Stimulated activated CD4-positive, alpha-beta T cell treated with anti-CD3 and anti-CD28 coated beads, Interleukin-1b, Interleukin-23, amount 100 ng/mL, for 48 hours (primary cell): ENCODE data around the gene GIPC2.
"Not testable (repeated sequence)": the region's sequence is repeated elsewhere in the genome, so short reads cannot be mapped to it uniquely, and the experiment has no call there.

Experiments
- DNase-seq: peaks from one replicate; pipeline ENCODE4 v3.0.0-alpha.2; 2020

Gene GIPC2

DNA sequence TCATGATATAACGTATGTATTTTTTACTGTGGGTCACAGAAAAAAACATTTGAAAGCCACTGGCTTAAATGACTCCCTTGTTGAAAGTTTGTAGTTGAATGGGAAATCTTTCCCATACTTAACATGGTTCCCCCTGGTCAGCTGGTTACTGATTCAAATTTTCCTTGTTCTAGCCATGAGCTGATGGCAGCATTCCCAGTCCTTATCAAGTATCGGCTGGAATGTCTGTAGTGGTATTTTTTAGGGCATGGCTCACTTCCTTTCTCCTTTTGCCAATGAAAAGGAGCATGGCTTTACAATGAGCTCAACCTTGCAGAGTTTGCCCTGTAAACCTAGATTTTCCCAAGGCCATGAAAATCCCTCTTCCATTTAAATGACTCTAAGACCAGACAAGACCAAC lies 55.7 kb downstream of the GIPC2 start:
- no peak for DNase-seq

DNA sequence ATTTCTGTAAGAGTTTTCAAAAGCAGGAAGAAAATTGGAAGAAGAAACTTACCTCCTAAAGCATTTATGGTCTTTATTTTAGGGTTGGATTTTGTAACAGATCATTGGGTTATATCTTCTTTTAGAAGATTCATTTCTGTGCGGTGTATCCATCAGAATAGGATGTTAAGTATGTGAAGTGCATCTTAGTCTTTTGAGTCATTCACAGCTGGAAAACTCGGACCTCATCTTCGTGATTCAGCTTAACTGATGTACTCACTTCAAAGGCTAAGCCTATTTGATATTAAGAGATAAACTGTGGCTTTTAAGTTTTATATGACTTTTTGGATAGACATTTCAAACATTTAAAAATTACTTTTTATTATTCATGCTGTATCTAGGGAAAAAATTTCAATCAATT lies 56.3 kb downstream of the GIPC2 start:
- no peak for DNase-seq

DNA sequence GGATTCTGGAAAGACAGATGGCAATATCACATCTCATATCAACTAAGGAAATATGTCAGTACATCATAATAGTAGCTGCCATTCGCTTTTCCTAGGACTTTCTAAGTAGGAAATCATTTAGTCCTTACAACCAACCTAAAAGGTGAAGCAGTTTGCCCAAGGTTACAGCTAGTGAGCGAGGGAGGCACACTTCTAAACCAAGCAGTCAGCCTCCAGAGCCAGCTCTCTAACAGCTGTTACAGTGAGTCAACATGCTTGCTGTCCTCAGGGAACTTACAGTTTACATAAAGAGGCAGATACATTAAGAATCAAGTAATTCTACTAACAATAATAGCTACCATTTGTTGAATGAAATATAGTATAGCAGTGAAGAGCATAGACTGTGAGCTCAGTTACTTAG lies 57.1 kb downstream of the GIPC2 start:
- DNase-seq = no peak

DNA sequence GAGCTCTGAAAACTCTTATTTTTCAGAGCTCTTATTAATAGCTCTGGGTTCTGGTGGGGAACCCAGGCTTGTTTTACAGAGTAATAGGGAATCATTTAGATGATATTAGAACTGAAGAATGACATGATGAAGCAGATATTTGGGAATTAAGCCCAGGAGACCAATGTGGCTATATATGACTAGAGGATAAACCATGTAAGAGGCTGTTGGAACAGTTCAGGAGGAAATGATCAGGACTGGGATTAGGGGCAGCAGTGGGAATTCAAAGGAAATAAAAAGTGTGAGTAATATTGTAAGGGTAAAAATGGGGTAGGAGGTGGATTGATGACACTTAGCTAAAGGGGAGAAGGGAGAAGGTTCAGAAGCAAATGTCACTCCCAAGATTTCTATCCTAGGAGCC lies 58.6 kb downstream of the GIPC2 start:
- no peak for DNase-seq

DNA sequence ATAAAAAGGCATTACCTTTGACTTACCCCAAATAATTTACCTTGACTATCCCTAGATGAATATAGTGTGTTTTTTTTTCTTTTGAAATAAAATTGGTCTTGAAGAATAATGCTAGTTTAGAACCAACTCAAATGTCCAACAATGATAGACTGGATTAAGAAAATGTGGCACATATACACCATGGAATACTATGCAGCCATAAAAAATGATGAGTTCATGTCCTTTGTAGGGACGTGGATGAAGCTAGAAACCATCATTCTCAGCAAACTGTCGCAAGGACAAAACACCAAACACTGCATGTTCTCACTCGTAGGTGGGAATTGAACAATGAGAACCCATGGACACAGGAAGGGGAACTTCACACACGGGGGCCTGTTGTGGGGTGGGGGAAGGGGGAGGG lies 63.9 kb downstream of the GIPC2 start:
- not testable (repeated sequence) for DNase-seq

DNA sequence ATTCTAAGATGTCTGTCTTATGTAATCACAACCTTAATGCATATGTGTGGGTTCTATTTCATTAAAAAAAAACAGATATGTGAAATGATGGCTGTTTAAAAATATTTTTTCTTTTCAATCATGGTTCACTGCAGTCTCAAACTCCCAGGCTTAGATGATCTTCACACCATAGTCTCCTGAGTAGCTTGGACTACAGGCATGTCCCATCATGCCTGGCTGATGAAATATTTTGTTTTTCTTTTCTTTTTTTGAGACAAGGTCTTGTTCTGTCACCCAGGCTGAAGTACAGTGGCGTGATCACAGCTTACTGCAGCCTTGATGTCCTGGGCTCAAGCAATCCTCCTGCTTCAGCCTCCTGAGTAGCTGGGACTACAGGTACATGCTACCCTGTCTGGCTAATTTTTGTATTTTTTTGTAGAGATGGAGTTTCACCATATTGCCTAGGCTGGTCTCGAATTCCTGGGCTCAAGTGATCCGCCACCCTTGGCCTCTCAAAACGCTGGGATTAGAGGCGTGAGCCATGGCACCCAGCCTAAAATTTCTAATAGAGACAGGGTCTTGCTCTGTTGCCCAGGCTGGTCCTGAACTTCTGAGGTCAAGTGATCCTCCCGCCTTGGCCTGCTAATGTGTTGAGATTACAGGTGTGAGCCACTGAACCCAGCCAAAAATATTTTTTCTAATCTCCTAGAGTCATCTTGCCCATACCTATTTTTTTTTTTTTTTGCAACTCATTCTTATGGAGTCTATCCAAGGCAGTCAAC lies 67.6 kb downstream of the GIPC2 start:
- DNase-seq = no peak

DNA sequence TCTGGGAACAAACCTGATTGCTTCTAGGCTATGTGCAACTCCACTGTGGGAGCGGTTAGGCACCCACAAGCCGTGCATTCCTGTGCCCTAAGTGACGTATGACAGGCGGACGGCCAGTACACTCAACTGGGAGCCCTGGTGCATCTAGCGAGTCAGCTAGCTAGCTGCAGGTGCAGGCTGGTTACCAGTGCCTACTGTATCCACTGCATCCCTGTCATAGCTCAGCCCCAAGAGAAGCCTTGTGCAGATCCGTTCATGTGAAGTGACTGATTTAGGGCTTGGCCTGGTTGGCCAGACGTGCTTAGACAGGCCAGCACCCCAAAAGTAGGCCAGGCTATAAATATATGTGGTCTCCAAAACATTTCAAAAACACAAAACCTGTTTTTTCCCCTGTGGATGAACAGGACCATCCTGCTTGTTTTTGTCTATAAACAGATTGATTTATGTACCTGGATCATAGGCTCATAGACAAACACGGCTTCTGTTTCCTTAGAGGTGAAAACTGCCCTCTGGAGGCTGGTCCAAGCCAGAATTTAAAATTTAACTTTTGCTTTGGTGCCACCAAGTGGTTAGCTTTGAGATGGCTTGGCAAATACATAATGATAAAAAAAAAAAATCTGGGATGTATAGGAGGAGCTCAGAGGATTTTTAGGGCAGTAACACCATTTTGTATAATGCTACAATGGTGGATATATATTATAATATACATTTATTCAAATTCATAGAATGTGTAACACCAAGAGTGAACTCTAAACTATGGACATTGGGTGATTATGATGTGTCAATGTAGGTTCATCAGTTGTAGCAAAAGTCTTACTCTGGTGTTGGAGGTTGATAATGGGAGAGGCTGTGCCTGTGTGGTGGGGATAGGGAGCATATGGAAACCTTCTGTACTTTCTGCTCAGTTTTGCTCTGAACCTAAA lies 68.5 kb downstream of the GIPC2 start:
- peak; percentile 48 for DNase-seq

DNA sequence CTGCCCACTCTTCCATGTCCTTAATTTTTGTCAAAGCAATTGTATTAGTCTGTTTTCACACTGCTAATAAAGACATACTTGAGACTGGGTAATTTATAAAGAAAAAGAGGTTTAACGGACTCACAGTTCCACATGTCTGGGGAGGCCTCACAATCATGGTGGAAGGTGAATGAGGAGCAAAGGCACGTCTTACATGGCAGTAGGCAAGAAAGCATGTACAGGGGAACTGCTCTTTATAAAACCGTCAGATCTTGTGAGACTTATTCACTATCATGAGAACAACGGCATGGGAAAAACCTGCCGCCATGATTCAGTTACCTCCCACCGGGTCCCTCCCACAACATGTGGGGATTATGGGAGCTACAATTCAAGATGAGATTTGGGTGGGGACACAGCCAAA lies 74.7 kb downstream of the GIPC2 start:
- not testable (repeated sequence) for DNase-seq

DNA sequence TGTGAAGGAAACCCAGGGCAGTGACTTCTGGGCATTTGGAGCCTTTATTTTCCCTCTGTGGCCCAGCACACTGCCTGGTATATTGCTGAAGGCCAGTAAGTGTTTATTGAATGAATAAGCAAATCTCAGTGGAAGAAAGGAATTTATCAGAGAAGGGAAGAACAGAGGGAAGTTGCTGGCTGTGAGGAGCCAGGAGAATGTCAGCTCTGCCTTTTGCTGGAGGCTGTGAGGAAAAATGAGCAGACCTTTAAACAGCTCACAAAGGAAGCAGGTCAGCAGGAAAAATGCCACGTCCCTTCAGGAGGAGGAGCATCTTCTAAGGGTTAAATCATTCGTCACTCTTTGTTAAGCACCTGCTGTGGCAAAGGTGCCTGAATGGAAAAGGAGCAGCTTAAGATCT lies 75.9 kb downstream of the GIPC2 start:
- DNase-seq = no peak

DNA sequence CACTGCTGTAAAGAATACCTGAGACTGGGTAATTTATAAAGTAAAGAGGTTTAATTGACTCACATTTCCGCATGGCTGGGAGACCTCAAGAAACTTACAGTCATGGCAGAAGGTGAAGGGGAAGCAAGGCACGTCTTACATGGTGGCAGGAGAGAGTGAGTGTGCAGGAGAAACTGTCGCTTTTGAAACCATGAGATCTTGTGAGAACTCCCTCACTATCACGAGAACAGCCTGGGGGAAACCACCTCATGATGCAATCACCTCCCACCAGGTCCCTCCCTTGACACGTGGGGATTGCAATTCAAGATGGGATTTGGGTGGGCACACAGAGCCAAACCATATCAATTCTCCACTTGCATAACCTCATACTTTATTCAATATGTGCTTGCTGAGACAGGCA lies 76.6 kb downstream of the GIPC2 start:
- DNase-seq = peak; percentile 19

DNA sequence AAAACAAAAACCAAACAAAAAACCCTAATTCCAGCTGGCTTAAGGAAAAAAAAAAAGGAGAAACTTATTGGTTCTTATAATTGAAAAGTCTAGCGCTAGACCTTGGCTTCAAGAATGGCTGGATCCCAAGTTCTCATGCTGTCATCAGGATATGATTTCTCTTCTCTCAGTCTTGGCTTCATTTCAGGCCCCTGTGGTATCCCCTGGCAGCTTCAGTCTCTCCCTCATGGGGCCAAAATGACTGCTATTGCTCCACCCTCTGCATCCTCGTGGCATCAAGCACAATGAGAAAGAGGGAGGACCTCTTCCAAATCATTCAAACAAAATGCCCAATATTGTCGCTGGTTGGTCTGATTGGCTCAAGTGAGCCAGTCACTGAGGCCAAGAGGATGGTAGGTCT lies 80.7 kb downstream of the GIPC2 start:
- DNase-seq = no peak

DNA sequence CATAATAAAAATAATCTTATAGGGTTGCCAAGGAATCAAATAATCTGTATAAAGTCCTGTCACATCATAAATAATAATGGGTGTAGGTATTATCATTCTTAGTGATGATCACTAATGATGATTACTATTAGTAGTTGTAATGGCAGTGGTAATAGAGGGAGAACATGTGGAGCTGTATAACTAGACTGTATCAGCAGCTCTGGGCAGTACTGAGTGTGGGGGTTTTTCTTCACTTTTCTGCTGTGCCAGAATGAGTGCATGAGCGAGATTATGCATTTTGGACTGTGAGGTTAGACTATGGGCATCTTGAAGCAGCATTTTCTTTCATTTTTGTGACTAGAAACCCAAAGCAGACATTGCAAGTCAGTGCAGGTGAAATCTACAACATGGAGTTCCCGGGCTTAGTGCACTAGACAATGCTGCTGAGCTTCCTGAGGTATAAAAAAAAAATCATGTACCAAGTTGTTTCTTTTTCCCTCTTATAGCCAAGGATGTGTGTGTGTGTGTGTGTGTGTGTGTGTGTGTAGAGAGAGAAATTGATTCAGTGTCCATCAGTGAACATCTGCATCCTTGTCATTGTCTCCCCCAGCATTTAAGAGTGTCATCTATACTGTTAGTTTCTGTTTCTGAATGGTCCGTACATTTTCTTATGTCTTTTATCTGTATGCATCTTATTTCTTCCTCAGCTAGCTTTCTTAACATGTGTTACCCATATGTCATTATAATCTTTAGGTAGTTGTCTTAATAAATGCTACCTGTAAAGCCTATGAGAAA lies 86.6 kb downstream of the GIPC2 start:
- no peak for DNase-seq

DNA sequence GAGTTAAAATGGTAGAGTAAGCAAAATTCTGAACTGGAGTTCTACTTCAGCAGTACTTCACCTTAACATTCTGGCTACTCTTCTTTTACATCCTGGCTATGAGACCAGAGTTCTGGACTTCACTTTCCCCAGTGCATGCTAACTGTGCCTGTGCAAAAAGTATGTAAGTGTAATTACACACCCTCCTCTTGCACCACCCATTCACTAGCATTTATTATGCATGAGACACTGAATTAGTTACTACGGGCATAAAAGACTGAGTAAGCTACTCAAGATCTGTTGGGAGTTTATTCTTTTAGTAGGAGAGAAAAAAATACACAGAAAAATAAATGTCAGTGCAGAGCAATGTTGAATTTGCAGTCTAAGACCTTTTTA lies 87.2 kb downstream of the GIPC2 start:
- DNase-seq = no peak

DNA sequence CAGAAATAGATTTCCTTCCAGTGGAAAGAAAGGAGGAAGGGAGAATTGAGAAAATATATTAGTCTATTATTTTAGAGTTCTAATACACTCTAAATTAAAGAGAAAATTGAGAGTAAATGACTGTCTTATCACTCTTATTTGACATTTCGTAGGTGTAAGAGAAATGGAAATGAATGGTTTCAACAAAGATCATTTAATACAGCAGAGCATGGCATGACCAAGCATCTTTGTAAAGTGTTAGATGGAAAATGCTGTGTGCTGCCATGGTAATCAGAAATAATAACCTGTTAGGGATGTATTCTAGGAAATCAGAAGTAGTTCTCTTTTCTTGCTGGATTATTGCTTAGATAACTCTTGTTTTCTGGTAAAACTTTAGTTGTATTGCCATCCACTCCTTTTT lies 90.9 kb downstream of the GIPC2 start:
- DNase-seq = no peak

DNA sequence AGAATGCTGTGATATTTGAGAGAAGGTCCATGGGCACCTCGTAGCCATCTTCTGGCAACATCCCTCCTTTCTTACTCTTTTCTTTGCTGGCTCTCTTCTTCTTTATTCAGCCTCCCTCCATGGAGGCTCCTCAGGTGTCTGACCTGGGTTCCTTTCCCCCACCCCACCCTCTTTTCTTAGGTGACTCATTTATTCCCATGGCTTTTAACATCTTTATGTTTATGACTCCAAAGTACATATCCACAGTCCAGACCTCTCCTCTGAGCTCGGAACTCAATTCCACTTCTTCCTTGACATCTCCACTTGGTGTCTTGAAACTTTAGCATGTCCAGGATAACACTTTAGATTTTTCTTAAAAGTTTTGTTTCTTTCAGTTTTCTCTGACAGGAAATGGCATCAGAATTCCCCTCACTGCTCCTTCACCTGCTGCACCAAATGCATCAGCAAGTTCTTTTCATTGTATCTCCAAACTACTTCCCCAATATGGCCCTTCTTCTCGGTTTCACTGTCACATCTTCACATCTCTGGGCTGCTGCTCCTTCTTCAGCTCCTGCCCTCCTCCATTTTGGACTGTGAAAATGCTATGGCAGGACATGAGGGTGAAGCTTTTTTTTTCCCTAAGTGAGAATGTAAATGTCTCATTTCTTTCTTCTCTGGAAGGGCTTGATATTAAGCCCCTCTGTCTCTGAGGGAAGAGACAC lies 95.9 kb downstream of the GIPC2 start:
- DNase-seq = no peak

DNA sequence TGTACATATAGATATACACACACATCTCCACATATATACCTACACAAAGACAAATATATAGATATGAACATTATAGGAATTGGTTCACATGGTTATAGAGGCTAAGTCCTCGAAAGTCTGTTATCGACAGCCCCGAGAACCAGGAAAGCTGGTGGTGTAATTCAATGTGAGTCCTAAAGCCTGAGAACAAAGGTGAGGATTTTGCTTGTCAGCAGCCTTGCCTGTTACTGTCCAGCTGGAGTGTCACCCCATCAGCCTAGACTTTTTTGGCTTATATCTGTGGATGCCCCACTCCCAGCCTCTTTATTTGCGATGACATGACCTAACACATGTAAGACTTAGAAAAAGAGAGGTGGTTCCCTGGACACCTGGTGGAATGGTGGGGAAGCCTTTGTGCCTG lies 97.0 kb downstream of the GIPC2 start:
- DNase-seq = no peak

DNA sequence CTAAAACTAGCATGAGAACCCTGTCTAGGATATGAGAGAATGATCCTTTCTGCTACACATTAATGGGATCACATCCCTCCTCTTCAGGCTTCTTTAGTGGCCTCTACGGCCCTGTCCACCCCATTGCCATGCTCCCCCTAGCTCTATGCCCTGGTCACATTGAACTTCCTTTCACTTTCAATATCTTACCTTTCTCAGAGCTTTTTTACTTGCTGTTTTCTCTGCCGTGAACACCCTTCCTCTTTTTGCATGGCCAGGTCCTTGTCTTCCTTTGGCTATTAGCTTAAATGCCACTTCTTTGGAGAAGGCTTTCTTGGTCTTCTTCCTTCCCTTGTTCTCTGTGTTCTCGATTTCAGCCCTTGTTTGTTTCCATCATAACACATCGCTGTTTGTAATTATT lies 97.4 kb downstream of the GIPC2 start:
- no peak for DNase-seq

DNA sequence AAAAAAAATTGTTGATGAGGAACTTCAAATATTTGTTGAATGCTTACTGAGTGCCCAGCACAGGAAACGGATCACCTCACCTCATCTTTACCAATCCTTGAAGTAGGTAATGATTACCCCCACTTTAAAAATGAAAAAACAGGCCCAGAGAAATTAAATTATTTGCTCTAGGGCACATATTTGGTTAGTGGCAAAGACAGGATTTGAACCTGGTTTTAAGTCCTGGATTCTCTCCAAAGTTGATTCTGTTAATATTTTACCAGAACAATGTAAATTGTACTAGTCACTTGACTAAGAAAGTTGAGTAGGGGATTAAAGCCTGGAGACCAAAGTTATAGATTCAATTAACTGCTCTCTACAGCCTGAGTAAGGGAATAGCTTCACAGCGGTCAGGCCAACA lies 97.9 kb downstream of the GIPC2 start:
- DNase-seq = no peak

DNA sequence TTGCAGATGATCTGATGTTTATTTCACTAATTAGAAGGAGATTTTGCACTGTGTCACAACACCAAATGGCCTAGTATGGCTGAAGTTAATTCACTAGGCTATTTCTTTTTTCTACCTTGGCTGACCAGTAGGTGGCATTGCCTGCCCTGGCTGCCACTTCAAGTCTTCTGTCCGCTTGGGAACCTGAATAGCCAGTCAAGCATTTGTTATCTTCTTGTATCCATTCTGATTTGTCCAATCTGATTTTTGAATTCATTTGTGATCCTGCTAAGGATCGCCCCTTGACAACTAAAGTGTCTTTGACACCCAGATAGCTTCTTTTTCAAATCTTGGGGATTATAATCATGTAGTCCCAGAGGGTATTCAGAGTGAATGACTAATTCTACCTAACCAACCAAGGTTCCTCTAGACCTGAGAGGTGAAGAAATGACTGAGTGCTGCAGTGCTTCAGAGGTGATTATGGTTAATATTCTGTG lies 99.4 kb downstream of the GIPC2 start:
- DNase-seq = peak; percentile 25

DNA sequence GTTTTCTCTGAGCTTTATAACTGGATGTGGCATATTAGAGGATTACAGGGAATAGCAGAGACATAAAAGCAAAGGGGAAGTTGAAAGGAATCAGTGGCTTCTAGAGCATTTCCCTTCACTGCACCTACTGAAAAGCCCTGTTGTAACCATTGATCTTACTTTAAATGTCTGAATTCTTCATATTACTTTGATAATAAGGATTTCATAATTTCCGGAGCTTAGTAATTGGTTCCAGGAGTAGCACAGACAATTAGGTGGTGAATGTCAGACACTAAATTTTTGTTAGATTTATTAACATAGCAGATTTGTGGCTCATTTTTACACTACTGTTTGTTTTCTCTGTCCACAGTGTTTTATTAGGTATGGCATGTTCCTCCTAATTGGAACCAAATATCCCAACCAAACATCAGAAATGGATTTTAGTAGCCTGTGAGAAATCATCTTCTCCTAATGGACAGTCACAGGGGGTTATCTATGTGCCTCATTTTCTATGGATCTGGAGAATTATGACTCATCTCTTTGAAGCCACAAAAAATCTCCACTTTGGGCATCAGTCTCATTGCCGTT lies 100.5 kb downstream of the GIPC2 start:
- no peak for DNase-seq

DNA sequence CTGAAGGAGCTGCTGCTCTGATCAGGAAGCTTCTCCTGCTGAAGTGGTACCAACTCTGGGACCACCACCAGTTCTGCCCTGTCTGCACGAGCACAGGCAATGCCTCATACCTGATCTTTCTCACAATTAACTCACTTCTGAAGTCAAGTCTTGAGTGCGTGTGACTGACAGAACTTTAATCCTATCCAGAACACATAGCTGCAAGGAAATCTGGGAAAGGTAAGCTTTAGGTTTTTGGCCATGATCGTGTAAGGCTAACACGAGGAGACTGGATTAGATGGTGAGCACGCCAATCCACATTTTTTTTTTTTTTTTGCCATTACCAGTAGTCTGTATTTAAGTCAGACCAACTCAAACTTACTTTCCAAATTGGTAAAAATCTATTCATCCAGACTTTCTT lies 101.3 kb downstream of the GIPC2 start:
- DNase-seq = no peak

DNA sequence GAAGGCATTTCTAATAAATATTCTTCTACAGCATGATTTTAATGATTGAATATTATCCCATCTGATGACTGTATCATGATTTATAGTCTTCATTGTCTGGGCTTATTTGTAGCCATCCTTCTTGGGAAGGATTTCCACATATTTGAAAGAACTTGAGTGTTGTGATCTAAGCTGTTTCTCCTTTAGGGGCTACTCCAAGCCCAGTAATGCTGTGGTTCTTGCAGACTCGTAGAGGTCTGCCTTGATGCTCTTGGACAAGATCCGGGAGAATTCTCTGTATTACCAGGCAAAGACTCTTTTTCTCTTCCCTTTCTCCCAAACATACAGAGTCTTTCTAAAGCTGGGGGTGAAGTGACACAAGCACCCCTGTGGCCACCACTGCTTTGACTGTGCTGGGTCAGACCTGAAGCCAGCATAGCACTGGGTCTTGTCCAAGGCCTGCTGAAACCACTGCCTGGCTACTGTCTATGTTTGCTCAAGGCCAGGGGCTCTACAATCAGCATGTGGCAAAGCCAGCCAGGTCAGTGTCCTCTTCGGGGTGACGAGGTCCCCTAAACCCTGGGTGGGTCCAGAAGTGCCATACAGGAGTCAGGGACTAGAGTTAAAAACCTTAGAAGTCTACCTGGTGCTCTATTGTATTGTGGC lies 107.4 kb downstream of the GIPC2 start:
- no peak for DNase-seq
